Activated gamma-delta T cell treated with Interleukin-2 at 50 U/mL for 16 hours (primary cell): ENCODE results near the gene ZNRD2.
"Not testable (repeated sequence)": the region's sequence is repeated elsewhere in the genome, so short reads cannot be mapped to it uniquely, and the experiment has no call there.

ENCODE experiments used
- DNase-seq: peaks from one replicate; pipeline ENCODE4 v3.0.0-alpha.2; 2020

ZNRD2 gene, protein sequence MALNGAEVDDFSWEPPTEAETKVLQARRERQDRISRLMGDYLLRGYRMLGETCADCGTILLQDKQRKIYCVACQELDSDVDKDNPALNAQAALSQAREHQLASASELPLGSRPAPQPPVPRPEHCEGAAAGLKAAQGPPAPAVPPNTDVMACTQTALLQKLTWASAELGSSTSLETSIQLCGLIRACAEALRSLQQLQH

DNA sequence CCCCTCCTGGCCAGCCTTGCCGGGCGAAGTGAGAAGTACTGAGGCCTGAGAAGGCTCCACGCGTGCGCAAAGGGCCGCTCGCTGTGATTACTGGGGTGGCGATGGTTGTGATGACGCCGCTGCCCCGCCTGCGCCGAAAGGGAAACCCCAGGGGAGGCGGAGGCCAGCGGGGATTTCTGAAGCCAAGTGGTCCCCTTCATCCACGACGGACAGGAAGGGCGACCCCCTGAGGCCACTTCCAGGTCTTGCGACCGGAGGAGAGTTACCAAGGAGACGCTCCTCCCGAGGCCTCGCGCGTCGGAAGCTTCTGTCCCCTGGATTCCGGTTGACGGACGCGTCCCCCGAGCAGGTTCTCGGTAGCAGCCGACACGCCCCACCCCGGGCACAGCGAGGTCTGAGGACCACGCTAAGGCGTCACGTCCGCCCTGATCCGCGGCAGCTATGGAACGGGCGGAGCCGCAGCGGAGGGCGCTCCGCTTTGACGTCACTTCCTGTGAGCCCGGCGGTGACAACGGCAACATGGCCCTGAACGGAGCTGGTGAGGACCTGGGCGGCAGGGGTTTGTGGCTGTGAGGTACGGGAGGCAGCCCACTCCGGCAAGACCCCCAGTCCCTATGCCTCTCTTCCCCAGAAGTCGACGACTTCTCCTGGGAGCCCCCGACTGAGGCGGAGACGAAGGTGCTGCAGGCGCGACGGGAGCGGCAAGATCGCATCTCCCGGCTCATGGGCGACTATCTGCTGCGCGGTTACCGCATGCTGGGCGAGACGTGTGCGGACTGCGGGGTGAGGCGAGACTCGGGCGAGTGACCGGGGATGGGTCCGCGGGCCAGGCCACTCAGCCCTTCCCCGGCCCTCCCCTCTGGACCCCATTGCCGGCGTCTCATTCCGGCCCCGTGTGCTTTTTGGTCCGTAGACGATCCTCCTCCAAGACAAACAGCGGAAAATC, at the start of gene ZNRD2:
TSS of gene ZNRD2 (plus strand) at position 505 of the 946 bp plus-strand sequence. CDS start at position 520, 15 bp downstream.
- DNase-seq, result peak; percentile 98

DNA sequence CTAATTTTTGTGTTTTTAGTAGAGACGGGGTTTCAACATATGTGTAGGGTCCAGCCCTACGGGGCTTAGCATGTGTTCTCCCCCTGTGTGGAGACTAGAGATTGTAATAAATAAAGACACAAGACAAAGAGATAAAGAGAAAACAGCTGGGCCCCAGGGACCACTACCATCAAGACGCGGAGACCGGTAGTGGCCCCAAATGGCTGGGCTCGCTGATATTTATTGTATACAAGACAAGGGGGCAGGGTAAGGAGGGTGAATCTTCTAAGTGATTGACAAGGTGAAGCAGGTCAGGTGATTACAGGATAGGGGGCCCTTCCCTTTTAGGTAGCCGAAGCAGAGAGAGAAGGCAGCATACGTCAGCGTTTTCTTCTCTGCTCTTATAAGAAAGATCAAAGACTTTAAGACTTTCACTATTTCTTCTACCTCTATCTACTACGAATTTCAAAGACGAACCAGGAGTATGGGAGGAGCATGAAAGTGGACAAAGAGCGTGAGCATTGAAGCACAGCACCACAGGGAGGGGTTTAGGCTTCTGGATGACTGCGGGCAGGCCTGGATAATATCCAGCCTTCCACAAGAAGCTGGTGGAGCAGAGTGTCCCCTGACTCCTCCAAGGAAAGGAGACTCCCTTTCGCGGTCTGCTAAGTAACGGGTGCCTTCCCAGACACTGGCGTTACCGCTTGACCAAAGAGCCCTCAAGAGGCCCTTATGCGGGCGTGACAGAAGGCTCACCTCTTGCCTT, 48.3 kb upstream of the ZNRD2 start:
- DNase-seq, result not testable (repeated sequence)

DNA sequence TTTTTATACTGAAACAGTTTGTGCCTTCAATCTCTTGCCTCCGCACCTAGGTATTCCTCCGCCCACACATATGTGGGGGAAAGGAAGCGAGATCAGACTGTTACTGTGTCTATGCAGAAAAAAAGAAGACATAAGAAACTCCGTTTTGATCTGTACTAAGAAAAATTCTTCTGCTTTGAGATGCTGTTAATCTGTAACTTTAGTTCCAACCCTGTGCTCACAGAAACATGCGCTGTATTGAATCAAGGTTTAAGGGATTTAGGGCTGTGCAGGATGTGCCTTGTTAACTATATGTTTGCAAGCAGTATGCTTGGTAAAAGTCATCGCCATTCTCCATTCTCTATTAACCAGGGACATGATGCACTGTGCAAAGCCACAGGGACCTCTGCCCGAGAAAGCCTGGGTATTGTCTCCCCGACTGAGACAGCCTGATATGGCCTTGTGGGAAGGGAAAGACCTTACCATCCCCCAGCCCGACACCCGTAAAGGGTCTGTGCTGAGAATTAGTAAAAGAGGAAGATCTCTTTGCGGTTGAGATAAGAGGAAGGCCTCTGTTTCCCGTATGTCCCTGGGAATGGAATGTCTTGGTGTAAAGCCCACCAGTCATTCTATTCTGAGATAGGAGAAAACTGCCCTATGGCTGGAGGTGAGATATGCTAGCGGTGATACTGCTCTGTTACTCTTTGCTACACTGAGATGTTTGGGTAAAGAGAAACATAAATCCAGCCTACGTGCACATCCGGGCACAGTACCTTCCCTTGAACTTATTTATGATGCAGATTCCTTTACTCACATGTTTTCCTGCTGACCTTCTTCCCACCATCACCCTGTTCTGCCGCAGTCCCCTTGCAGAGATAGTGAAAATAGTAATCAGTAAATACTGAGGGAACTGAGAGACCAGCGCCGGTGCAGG, 47.3 kb upstream of the ZNRD2 start:
- not testable (repeated sequence) for DNase-seq

DNA sequence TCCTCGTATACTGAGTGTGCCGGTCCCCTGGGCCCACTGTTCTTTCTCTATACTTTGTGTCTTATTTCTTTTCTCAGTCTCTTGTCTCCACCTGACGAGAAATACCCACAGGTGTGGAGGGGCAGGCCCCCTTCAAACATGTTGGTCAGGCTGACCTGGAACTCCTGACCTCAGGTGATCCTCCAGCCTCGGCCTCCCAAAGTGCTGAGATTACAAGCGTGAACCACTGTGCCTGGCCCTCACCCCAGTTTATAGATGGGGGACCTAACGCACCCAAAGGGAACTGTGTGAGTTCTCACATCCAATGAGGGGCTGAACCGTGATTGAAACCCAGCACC, 46.7 kb upstream of the ZNRD2 start:
- DNase-seq, result not testable (repeated sequence)

DNA sequence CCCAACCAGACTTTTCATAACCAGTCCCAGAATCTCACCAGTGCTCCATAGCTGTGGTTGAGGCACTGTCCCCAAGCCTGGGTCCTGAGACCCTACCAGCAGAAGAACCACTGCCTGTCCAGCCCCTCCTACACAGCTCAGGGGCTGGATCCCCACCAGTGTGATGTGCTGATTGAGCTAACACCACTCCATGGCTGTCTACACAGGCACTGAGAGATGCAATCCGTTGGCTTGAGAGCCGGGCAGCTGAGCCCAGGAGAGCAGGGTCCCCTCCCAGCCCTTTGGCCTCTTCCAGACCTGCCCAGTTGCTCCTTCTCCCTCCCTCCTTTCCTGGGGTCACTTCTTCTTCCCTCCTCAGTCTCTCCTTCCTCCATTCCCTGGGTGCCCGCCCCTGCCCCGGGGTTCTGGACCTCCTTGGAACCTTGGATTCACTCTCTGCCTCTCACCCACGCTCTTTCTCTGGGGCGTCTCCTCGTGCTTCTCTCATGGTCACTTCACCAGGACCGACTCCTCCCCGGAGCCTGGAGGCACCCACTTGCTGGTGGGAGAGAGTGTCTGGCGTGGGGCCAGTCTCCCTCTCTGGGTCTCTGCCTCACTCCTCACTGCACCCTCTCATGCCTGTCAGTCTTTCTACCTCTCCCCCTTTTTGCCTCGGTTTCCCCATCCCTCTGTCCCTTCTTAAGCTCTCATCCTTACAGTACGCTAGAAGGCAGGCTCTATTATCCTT, 46.1 kb upstream of the ZNRD2 start:
- no peak for DNase-seq

DNA sequence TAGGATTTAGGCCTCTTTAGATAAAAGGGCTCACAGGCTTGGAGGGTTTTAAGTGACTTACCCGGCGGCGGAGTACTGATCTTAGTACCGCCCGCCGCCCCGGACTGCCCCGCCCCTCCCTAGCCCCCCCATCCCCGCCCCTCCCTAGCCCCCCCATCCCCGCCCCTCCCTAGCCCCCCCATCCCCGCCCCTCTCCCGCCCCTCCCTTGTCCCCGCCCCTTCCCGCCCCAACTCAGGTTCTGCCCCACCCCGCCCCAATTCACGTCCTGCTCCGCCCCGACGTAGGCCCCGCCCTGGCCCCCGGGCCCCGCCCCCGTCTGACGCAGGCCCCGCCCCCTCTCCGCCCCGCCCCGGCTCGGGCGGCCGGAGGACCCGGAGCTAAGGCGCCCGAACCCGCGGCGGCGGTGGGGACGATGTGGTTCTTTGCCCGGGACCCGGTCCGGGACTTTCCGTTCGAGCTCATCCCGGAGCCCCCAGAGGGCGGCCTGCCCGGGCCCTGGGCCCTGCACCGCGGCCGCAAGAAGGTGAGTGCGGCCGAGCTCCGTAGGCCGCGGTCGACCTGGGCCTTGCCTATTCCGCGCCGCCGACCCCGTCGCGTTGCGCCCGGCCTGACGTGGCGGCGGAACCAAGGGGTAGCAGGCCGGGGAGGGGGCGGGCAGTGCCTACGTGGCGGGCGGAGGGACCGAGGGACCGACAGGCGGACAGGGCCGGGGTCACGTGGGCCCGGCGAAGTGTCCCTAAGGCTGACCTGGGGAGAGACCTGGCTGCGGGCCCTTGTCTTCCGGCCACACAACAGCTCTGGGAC, 45.3 kb upstream of the ZNRD2 start, which contains the start of gene SCYL1:
TSS of gene SCYL1 (plus strand) at position 343 of the 805 bp plus-strand sequence. CDS start at position 414, 71 bp downstream.
- DNase-seq, result peak; percentile 79

DNA sequence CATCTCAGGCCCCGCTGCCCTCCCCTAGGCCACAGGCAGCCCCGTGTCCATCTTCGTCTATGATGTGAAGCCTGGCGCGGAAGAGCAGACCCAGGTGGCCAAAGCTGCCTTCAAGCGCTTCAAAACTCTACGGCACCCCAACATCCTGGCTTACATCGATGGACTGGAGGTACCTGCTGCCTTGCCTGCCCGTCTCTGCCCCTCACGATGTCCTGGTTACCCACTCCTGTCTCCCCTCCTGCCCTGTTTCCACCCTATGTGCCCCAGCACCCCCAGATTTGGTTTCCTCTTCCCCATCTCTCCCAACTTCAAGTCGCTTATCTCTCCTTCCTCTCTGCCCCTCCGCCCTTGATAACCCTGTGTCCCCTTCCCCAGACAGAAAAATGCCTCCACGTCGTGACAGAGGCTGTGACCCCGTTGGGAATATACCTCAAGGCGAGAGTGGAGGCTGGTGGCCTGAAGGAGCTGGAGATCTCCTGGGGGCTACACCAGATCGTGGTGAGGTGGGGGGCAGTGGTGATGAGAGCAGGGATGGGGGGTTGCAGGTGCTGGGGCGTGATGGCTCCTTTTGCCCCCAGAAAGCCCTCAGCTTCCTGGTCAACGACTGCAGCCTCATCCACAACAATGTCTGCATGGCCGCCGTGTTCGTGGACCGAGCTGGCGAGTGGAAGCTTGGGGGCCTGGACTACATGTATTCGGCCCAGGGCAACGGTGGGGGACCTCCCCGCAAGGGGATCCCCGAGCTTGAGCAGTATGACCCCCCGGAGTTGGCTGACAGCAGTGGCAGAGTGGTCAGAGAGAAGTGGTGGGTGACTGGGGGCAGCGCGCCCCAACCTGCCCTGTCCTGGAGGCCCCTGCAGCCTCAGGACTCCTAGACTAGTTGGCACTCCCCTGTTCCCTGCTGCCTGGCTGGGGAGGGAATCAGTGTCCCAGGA, 44.5 kb upstream of the ZNRD2 start:
- DNase-seq, result no peak

DNA sequence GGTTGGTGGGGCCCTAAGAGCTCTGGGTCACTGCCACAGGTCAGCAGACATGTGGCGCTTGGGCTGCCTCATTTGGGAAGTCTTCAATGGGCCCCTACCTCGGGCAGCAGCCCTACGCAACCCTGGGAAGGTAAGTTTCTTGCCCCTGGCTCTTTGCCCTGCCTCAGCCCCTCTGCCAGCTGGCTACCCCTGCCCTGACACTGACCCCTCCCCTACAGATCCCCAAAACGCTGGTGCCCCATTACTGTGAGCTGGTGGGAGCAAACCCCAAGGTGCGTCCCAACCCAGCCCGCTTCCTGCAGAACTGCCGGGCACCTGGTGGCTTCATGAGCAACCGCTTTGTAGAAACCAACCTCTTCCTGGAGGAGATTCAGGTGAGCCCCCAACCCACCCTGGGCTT, 43.5 kb upstream of the ZNRD2 start:
- DNase-seq, result no peak

DNA sequence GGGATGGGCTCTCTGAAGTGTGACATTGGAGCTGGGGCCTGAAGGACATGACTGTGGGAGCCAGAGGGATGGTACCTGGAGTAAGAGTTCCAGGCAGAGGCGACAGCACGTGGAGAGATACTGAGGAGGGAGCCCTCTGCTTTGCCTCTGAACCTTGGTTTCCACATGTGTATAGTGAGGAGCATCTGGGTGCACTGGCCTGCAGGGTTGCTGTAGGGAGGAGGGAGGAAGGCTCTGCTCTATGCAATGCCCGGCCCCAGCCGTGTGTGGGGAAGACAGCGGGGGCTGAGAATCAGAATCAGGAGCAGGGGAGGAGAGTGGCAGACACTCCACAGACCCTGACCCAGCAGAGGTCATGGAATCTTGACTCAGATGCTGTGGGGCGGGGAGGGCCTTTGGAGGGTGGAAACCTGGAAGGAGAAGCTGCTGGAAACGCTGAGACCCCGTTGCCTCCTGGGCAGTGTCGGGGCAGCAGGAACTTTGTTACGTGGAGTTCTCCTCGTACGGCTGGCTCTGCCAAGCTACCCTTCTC, 41.4 kb upstream of the ZNRD2 start:
- no peak for DNase-seq

DNA sequence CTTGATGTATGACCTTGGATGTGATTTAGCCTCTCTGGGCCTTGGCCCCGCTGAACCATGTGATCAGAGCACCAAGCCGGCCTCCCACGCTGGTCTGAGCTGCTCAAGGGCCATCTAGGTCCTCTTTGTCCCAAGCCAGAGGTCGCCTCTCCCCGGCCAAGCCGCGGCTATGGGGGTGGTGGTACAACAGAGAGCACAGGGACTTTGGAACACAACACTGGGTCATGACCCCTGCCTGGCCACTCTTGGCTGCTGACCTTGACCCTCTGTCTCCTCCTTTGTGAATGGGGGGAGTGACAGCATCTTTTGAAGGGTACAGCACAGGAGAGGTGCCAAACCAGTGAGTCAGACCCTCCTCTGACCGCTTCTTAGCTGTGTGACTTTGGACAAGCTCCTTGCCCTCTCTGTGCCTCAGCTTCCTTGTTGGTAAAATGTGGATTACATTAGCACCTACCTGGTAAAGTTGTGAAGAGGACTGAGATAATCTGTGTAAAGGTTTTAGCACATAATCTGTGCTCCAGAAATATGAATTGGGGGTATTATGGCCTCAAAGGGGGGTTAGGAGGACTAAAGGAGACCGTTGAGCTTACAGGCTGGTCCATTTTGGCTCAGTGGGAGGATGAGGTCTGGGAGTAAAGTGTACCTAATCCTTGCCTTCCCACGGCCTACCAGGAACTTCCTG, 40.7 kb upstream of the ZNRD2 start:
- DNase-seq, result no peak

DNA sequence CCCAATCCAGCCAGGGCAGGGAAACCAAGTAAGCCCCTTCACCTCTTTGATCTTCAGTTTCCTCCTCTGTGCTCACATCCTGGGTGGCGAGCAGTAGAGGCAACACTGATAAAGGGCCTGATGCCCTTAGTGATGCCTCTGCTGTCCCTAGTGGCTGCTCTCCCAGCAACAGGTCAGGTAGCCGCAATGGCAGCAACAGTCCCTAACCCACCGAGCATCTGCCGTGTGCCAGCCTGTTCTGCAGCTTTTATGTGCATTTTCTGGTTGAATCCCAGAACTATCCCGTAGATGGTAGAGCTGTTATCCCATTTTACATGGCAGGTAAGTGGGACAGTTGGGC, 40.1 kb upstream of the ZNRD2 start:
- peak; percentile 40 for DNase-seq

DNA sequence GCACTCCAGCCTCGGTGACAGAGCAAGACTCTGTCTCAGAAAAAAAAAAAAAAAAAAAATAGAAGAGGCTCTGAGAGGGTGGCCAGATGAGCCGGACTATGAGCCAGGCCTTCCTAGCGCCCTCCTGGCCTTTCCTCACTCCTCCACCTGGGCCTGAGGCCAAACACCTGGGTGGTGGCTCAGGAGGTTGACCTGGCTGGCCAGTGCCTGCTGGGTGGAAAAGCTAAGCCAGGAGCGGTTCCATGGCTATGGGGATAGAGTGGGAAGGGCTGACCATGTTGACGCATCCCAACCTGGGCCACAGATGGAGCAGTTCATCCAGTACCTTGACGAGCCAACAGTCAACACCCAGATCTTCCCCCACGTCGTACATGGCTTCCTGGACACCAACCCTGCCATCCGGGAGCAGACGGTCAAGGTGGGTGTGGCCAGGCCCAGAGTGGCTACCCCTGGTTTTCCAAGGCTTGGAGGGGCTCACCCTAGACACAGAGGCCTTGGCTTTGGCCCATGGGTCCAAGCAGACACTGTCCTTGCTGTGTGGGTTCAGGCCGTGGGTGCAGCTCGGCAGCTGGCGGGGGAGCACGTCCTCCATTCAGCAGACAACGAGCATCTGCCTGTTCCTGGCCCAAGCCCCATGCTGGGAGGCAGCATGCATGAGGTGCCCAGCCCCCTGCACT, 37.8 kb upstream of the ZNRD2 start:
- DNase-seq, result no peak

DNA sequence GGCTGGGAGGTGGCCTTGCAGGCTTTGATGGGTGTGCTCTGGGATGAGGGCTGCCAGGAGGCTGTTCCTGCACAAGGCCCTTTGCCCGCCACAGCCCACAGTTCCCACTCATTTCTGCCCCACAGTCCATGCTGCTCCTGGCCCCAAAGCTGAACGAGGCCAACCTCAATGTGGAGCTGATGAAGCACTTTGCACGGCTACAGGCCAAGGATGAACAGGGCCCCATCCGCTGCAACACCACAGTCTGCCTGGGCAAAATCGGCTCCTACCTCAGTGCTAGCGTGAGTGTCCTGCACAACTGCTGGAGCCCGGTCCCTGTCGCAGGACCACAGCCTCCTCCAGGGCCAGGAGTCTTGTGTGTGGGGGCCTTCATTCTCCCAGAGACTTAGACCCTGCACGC, 35.2 kb upstream of the ZNRD2 start:
- DNase-seq, result no peak

DNA sequence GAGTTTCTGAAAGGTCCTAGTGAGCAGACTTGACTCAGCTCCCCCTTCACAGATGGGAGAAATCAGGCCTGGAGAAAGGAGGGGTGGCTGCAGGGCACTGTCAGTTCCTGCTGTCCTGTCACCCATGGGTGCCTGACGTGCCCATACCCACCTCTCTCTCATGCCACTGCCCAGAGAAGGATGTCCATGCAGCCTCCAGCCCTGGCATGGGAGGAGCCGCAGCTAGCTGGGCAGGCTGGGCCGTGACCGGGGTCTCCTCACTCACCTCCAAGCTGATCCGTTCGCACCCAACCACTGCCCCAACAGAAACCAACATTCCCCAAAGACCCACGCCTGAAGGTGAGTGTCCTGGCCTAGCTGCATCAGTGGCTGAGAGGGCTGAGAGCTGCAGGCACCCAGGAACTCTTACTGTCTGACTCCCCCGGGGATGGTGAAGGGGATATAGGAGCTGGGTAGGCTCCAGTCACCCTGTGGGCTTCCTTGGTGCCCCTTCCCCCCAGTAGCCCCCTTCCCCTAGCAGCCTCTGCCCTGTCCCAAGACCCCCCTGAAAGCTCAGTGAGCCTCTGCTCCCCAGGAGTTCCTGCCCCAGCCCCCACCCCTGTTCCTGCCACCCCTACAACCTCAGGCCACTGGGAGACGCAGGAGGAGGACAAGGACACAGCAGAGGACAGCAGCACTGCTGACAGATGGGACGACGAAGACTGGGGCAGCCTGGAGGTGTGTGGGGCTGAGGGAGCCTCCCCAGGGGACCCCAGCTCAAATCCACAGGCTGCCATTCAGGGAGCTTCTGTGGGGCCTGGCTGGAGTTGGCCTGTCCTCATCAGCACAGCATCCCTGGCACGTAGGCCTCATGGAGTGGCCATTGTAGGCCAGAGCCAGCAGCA, 33.6 kb upstream of the ZNRD2 start:
- no peak for DNase-seq

DNA sequence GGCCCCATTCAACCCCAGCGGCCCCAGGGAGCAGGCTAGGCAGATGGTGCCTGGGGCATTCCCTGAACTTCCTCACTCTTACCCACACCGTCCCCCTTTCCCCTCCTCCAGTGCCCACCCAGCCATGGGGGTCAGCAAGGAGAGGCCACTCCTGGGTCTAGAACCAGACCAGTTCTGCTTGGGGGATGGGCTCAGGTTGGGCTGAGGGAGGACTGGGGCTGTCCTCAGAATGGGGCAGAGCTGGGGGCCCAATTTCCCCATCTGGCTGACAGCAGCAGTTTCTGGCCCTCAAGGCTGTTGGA, 33.0 kb upstream of the ZNRD2 start:
- no peak for DNase-seq

DNA sequence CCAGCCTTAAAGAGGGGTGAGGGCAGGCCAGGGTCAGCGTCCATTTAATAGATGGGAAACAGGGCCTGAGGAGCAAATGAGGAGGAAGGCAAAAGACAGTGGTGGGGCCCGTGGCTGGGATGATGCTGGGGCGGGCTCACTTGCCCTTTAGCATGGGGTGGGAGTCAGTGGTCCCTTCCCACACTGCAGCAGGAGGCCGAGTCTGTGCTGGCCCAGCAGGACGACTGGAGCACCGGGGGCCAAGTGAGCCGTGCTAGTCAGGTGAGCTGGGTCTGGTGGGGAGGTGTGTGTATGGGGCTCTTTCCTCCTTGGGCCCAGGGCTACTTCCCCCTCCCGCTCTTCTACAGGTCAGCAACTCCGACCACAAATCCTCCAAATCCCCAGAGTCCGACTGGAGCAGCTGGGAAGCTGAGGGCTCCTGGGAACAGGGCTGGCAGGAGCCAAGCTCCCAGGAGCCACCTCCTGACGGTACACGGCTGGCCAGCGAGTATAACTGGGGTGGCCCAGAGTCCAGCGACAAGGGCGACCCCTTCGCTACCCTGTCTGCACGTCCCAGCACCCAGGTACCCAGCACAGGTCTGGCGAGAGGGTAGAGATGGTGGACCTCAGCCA, 32.6 kb upstream of the ZNRD2 start:
- DNase-seq, result no peak
